SK-N-SH (cell line): ENCODE measurements around the gene DEGS2.

Source experiments
- CTCF ChIP-seq: fragments of 200-600 bp; sonication (generic); IDR thresholded peaks from 2 replicates; pipeline ENCODE4 v1.6.1; 2017; ENCODE audit warnings: antibody characterized with exemption, mild to moderate bottlenecking, moderate library complexity
- EP300 ChIP-seq, 2 experiments: IDR thresholded peaks; 2 replicates each; pipeline versions ENCODE4 v1.4.0 to v1.6.1; 2012; ENCODE audit warnings: borderline replicate concordance in 1 of 2, low read depth in 1 of 2, low read length in 1 of 2
- EZH2phosphoT487 ChIP-seq: fragments of 200-600 bp; sonication (generic); IDR thresholded peaks from 2 replicates; pipeline ENCODE4 v1.6.1; 2017; ENCODE audit warnings: low read depth, mixed run types, mild to moderate bottlenecking, antibody characterized with exemption, moderate library complexity, borderline replicate concordance
- MAX ChIP-seq: IDR thresholded peaks from 2 replicates; pipeline ENCODE4 v1.4.0; 2012; ENCODE audit warnings: low read depth
- MXI1 ChIP-seq: IDR thresholded peaks from 2 replicates; pipeline ENCODE4 v1.6.1; 2012; ENCODE audit warnings: mild to moderate bottlenecking, low read depth, low read length, improper control_type of control experiment
- RCOR1 ChIP-seq: fragments of 150-350 bp; IDR thresholded peaks from 2 replicates; pipeline ENCODE4 v1.6.1; 2017; ENCODE audit warnings: antibody characterized with exemption, low read length
- SIN3A ChIP-seq: IDR thresholded peaks from 2 replicates; pipeline ENCODE4 v1.6.1; 2012; ENCODE audit warnings: low read depth, mild to moderate bottlenecking, low read length, moderate library complexity, borderline replicate concordance
- SMC3 ChIP-seq: IDR thresholded peaks from 2 replicates; pipeline ENCODE4 v1.6.1; 2012; ENCODE audit warnings: low read depth, low read length, improper control_type of control experiment
- TCF12 ChIP-seq: IDR thresholded peaks from 2 replicates; pipeline ENCODE4 v1.4.0; 2012
- USF1 ChIP-seq: IDR thresholded peaks from 2 replicates; pipeline ENCODE4 v1.4.0; 2012; ENCODE audit warnings: low read depth, borderline replicate concordance

GRCh38 chr14:100135784-100136183, 23.7 kb downstream of the DEGS2 start:
- TF ChIP-seq MAX: no peak
- no peak for TF ChIP-seq CTCF
- no peak for TF ChIP-seq SMC3
- TF ChIP-seq EP300 (IDR thresholded peaks at IDR 0.05; ENCODE audit: borderline replicate concordance in 1 of 2, low read depth in 1 of 2, low read length in 1 of 2): no peak
- no peak for TF ChIP-seq TCF12
- TF ChIP-seq MXI1: no peak
- TF ChIP-seq RCOR1: no peak
- no peak for TF ChIP-seq SIN3A
- no peak for TF ChIP-seq EZH2phosphoT487
- no peak for TF ChIP-seq USF1
